Measurements from ENCODE around the gene UTS2B.

UTS2B gene

GRCh38 chr3:191350396-191351090 lies 20.2 kb upstream of the UTS2B start:
- no peak for TF ChIP-seq CTCF (IDR thresholded peaks at IDR 0.05)

- no peak for TF ChIP-seq CTCF (IDR thresholded peaks at IDR 0.05)
These were observed 17.8 kb upstream of the UTS2B start for GRCh38 chr3:191348098-191348497.

- no peak for TF ChIP-seq CTCF (IDR thresholded peaks at IDR 0.05)
These were observed 16.9 kb upstream of the UTS2B start for GRCh38 chr3:191347228-191347627.

- no peak for TF ChIP-seq CTCF (IDR thresholded peaks at IDR 0.05)
These were observed 15.0 kb upstream of the UTS2B start for GRCh38 chr3:191345334-191345733.

- no peak for TF ChIP-seq CTCF (IDR thresholded peaks at IDR 0.05)
These were observed 13.6 kb upstream of the UTS2B start for GRCh38 chr3:191343913-191344312.

GRCh38 chr3:191343115-191343514 lies 12.8 kb upstream of the UTS2B start:
- no peak for TF ChIP-seq CTCF (IDR thresholded peaks at IDR 0.05)

- TF ChIP-seq CTCF (IDR thresholded peaks at IDR 0.05): no peak
These were observed 12.1 kb upstream of the UTS2B start for GRCh38 chr3:191342411-191342810.

- no peak for TF ChIP-seq CTCF (IDR thresholded peaks at IDR 0.05)
These were observed 11.7 kb upstream of the UTS2B start for GRCh38 chr3:191342006-191342405.
